ENCODE results near the gene TYW5.

The TYW5 gene

DNA sequence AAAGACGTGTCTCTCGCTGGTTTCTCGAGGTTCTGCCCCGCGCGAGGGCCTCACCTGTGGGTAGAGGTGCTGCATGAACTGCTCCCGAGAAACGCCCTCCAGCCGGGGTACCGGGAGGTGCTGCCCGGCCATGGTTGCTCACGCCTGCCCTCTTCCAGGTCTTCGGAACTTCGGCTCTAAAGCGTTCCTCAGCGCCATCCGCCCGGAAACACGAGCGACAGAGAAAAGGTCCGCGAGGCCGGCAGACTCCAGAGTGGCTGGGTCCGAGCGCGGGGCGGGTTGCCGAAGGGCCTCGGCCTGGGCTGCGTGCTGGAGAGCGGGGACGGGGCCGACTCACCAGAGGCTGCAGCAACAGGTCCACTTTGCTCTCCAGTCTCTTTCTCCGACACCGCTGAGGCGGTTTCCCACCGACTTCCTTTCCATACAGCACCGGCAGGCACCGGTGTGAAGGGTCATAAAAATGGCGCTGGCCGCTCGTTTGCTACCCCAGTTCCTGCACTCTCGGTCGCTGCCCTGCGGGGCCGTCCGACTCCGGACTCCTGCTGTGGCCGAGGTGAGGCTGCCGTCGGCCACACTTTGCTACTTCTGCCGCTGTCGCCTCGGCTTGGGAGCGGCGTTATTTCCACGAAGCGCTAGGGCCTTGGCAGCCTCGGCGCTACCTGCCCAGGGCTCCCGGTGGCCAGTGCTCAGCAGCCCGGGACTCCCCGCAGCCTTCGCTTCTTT is at the start of gene TYW5, which contains the start of gene MAIP1:
Gene TYW5, minus strand, starts transcription at position 153 of the 723 bp plus-strand sequence. Its CDS starts 21 bp downstream, at position 132.
Gene MAIP1, plus strand, starts transcription at position 244 of the 723 bp plus-strand sequence. Its CDS starts 217 bp downstream, at position 461.
- peak; percentile 59 for DNase-seq (ENCODE audit: low read depth)

- no peak for DNase-seq (ENCODE audit: low read depth)
Measured at GRCh38 chr2:200003444-200003843, 48.2 kb upstream of the TYW5 start.

DNA sequence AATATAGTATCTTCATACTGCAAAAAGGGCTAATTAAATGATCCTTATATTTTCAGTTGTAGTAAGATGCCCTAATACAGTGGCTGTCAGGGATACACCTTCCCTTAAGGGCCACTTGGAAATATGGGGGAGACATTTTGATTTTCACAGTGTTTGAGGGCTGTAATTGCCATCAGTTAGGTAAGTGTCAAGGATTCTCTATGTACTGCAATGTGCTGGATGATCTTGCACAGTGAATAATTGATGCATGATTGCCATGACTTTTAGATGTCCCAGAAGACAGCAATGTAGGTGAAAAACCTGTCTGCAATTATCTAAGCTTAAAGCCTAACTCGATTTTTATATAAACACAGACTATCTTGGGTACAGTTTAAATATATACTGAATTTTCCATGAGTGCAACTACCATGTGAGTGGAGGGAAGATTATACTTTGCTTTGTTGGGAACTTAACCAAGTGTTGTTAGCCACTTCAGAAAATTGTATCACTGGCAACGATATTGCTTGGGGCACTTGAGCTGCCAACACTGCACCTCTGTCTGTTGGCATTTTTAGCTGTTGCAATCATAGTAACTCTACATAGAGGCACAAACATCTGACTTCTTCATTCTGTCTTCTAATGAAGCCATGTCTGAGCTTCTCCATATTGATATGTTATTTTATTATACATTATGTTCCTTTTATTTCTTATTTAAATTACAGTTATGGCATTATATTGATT is 45.3 kb upstream of the TYW5 start:
- DNase-seq (ENCODE audit: low read depth), result no peak

GRCh38 chr2:199999166-199999565 is 43.9 kb upstream of the TYW5 start:
- no peak for DNase-seq (ENCODE audit: low read depth)

DNA sequence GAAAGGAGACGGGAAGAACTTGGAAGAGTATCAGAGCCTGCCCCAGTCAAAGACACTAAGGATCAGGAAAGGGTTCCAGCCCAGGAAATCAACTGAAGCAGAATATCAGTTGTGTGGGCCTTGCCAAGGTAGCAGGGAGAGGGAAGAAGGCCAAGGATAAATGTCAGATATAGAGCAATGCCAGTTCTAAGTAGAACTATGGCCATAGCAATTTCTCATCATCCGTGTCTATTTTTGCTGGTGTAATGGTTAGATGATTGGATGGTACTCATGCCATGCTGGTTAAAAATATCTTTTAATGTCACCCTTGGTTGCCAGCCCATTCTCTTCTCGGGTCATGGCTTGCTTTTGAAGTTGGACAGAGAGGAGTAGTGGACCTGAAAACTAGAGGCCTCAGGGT is 42.0 kb upstream of the TYW5 start:
- no peak for DNase-seq (ENCODE audit: low read depth)

- no peak for DNase-seq (ENCODE audit: low read depth)
Measured at GRCh38 chr2:199994896-199995295, 39.6 kb upstream of the TYW5 start.

- DNase-seq (ENCODE audit: low read depth), result no peak
Measured at GRCh38 chr2:199994371-199994770, 39.1 kb upstream of the TYW5 start.

DNA sequence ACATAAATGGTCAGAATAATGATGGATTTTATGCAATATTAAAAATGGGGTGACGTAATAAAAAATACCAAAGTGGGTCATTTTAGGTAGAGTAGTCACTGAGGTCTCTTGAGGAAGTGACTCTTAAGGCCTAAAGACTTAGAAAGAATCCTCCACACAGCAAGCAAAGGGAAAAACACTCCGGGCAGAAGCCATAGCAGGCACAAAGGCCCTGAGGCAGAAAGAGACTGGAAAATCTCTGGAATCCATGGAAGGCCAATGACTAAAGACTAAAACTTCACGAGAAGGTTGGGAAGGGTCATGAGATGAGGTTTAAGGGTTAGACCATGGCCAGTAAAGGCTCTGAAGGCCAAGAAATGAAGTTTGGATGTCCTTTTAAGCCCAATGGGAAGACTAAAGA is 37.0 kb upstream of the TYW5 start:
- DNase-seq (ENCODE audit: low read depth), result no peak

GRCh38 chr2:199991691-199992090 is 36.4 kb upstream of the TYW5 start:
- DNase-seq (ENCODE audit: low read depth), result no peak

- no peak for DNase-seq (ENCODE audit: low read depth)
Measured at GRCh38 chr2:199989822-199990221, 34.5 kb upstream of the TYW5 start.

- no peak for DNase-seq (ENCODE audit: low read depth)
Measured at GRCh38 chr2:199988151-199988550, 32.9 kb upstream of the TYW5 start.

- DNase-seq (ENCODE audit: low read depth), result no peak
Measured at GRCh38 chr2:199987586-199987985, 32.3 kb upstream of the TYW5 start.

GRCh38 chr2:199985625-199986207 is 30.4 kb upstream of the TYW5 start:
- DNase-seq (ENCODE audit: low read depth), result peak; percentile 10

GRCh38 chr2:199984755-199985154 is 29.5 kb upstream of the TYW5 start:
- no peak for DNase-seq (ENCODE audit: low read depth)

DNA sequence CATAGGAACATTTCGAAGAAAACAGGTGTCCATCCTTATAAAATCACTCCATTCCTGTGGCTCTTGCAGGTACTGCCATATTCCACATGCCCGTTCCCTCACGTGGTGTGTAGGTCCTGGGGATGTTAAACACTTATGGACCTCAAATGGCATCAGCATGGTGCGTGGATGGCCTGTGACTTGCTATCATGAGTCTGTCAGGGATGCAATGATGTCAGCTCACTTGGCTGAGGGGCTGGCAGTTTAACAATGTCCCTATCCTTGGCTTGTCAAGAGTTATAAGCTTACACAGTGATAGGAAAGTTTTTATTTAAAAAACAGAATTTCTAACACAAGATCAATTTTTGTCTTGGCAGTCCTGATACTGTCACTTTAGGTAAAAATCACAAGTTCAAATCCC is 28.9 kb upstream of the TYW5 start:
- no peak for DNase-seq (ENCODE audit: low read depth)

DNA sequence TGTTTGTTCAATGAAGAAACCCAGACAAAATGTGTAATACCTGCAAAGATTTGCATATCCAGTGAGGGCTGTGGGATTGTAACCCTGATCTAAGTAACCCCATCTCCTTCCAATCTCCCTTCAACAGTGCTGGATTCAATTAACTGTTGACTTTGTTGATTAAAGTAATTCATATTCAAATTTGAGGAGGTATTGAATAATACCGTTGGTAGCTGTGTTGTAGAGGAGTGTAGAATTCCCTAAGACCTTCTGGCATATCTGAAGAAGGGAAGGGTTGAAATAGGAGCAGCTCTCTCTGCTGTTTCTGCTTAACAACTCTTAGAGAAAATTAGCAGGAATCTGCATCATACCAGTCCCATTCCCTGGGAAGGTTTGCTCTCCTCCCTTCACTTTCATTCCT is 28.2 kb upstream of the TYW5 start:
- DNase-seq (ENCODE audit: low read depth), result no peak

- no peak for DNase-seq (ENCODE audit: low read depth)
Measured at GRCh38 chr2:199982126-199982843, 27.0 kb upstream of the TYW5 start.

GRCh38 chr2:199979832-199980628 is 24.7 kb upstream of the TYW5 start:
- DNase-seq (ENCODE audit: low read depth), result peak; percentile 53

GRCh38 chr2:199979398-199979797 is 24.1 kb upstream of the TYW5 start:
- no peak for DNase-seq (ENCODE audit: low read depth)

DNA sequence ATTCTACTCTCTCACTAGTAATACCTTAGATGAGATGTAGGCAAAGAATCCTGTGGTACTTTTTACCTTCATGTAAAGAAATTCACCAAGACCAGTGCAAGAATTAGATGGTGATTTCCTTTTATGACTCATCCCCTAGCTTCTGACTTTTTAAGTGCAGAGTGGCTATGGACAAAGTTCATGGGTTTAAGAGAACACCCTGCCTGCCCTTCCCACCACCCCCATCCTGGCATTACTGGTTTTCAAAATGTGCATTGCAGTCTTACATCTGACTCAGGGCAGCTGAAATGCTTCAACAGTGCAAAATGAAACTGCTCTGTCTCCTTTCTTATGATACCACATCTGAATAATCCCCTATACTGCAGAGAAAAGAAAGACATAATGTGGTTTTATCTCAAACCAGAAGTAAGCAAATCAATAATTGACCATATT is 22.7 kb upstream of the TYW5 start:
- no peak for DNase-seq (ENCODE audit: low read depth)

- no peak for DNase-seq (ENCODE audit: low read depth)
Measured at GRCh38 chr2:199975273-199975895, 20.1 kb upstream of the TYW5 start.
